ENCODE data around the gene OR5B12. TPM values are rescaled to one million over a fixed set of nuclear protein-coding genes. Genes with fewer than 3 reads are reported as not detected.
"Not testable (repeated sequence)": the region's sequence is repeated elsewhere in the genome, so short reads cannot be mapped to it uniquely, and the experiment has no call there.

OR5B12 gene
- total RNA-seq, 1 experiment from 2014 or later: 0.26 TPM

DNA sequence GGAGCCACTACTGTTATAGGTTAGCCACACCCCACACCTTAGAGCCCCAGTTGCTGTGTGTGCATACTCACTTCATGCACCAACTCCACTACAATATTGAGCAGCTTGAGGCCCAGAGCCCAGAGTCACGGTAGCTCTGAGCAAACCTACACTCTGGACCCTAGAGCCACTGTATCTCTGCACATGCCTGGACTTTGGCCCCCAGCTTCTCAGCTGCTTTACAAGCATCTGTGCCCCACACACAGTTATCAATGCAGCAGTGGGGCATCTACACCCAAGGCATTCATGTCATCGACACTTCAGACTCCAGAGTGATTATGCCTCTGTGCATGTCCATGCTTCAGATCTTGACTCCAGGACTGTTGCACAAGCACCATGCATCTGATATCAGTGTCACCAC is 2.3 kb upstream of the OR5B12 start:
- H3K27ac ChIP-seq (ENCODE audit: low read length): no peak overlapping the region
- H3K36me3 ChIP-seq (ENCODE audit: insufficient read depth, low read length): no peaks in the 10 kb centered on the region
- no peaks in the 10 kb centered on the region for H3K4me1 ChIP-seq (ENCODE audit: low read length)
- H2AFZ ChIP-seq (ENCODE audit: low read length): no peak overlapping the region
- H3K9me3 ChIP-seq (ENCODE audit: low read length): no peaks in the 10 kb centered on the region
- H3K4me3 ChIP-seq (ENCODE audit: low read length): no peak overlapping the region
- H3K27me3 ChIP-seq (ENCODE audit: low read length): no peaks in the 10 kb centered on the region
- no peak overlapping the region for H3K4me2 ChIP-seq (ENCODE audit: low read depth, low read length, poor library complexity, severe bottlenecking)
- no peaks in the 10 kb centered on the region for H4K20me1 ChIP-seq (ENCODE audit: insufficient read depth, low read depth, low read length)
- H3K9me2 ChIP-seq (replicated peaks; ENCODE audit: insufficient read depth, low read length): no peaks in the 10 kb centered on the region
- H3K79me2 ChIP-seq (ENCODE audit: low read length): no peaks in the 10 kb centered on the region
- no peak overlapping the region for H3K9ac ChIP-seq (ENCODE audit: low read length)
- DNase-seq: no peak

DNA sequence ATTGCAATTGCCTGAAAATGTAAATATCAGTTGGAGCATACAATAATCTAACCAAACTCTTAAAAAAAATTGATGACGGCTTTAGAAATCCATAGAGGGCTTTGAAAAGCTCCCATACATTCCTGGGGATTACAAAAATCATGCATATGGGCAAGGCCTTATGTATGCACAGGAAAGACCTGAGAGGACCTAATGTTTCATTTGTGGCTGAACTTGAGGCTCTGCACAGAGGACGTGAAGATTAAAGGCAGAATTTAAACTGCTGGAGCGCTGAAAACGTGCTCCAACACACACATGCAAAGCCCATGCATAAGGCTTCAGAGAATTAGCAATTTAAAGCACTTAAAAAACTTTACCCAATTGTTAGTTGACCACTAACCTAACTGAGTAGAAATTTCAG is 3.5 kb downstream of the OR5B12 start:
- Histone ChIP-seq H3K36me3 (ENCODE audit: insufficient read depth, low read length) (no peaks in the 10 kb centered on the region), H3K9ac (ENCODE audit: low read length) (no peak overlapping the region), H3K4me1 (ENCODE audit: low read length) (no peaks in the 10 kb centered on the region), H3K27ac (ENCODE audit: low read length) (no peak overlapping the region), H3K9me2 (replicated peaks; ENCODE audit: insufficient read depth, low read length) (no peaks in the 10 kb centered on the region), H4K20me1 (ENCODE audit: insufficient read depth, low read depth, low read length) (no peaks in the 10 kb centered on the region), H3K27me3 (ENCODE audit: low read length) (no peaks in the 10 kb centered on the region), H3K79me2 (ENCODE audit: low read length) (no peaks in the 10 kb centered on the region), H3K4me3 (ENCODE audit: low read length) (no peak overlapping the region), H2AFZ (ENCODE audit: low read length) (no peak overlapping the region), H3K9me3 (ENCODE audit: low read length) (no peaks in the 10 kb centered on the region), H3K4me2 (ENCODE audit: low read depth, low read length, poor library complexity, severe bottlenecking) (no peak overlapping the region)
- DNase-seq: no peak

GRCh38 chr11:58434217-58434616 is 7.8 kb downstream of the OR5B12 start:
- Histone ChIP-seq H3K4me3 (ENCODE audit: low read length) (no peak overlapping the region), H3K36me3 (ENCODE audit: insufficient read depth, low read length) (no peaks in the 10 kb centered on the region), H3K9me3 (ENCODE audit: low read length) (no peaks in the 10 kb centered on the region), H2AFZ (ENCODE audit: low read length) (no peak overlapping the region), H4K20me1 (ENCODE audit: insufficient read depth, low read depth, low read length) (no peaks in the 10 kb centered on the region), H3K27me3 (ENCODE audit: low read length) (no peaks in the 10 kb centered on the region), H3K4me2 (ENCODE audit: low read depth, low read length, poor library complexity, severe bottlenecking) (no peak overlapping the region), H3K9ac (ENCODE audit: low read length) (no peak overlapping the region), H3K9me2 (replicated peaks; ENCODE audit: insufficient read depth, low read length) (no peaks in the 10 kb centered on the region), H3K79me2 (ENCODE audit: low read length) (no peaks in the 10 kb centered on the region), H3K27ac (ENCODE audit: low read length) (no peak overlapping the region), H3K4me1 (ENCODE audit: low read length) (no peaks in the 10 kb centered on the region)
- no peak for DNase-seq

DNA sequence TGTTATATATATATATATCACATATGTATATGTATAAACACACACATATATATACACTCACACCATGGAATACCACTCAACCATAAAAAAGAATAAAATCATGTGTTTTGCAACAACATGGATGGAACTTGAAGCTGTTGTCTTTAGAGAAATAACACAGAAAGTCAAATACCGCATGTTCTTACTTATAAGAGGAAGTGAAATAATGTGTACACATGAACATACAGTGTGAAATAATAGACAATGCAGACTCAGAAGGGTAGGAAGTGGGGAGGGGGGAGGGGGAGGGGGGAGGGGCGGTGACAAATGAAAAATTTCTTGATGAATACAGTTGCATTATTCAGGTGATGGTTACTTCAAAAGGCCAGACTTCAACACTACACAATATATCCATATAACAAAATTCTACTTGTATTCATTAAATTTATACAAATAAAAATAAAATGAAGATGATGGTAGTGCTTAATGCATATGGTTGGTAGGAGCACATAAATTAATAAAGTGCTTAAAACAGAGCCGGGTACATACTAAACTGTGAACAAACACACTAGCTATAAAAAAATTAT is 8.3 kb downstream of the OR5B12 start:
- Histone ChIP-seq H3K9me3 (ENCODE audit: low read length) (no peaks in the 10 kb centered on the region), H3K9ac (ENCODE audit: low read length) (no peak overlapping the region), H3K4me3 (ENCODE audit: low read length) (no peak overlapping the region), H3K79me2 (ENCODE audit: low read length) (no peaks in the 10 kb centered on the region), H2AFZ (ENCODE audit: low read length) (no peak overlapping the region), H3K9me2 (replicated peaks; ENCODE audit: insufficient read depth, low read length) (no peaks in the 10 kb centered on the region), H3K36me3 (ENCODE audit: insufficient read depth, low read length) (no peaks in the 10 kb centered on the region), H4K20me1 (ENCODE audit: insufficient read depth, low read depth, low read length) (no peaks in the 10 kb centered on the region), H3K4me2 (ENCODE audit: low read depth, low read length, poor library complexity, severe bottlenecking) (no peak overlapping the region), H3K27me3 (ENCODE audit: low read length) (no peaks in the 10 kb centered on the region), H3K27ac (ENCODE audit: low read length) (no peak overlapping the region), H3K4me1 (ENCODE audit: low read length) (no peaks in the 10 kb centered on the region)
- DNase-seq: no peak

DNA sequence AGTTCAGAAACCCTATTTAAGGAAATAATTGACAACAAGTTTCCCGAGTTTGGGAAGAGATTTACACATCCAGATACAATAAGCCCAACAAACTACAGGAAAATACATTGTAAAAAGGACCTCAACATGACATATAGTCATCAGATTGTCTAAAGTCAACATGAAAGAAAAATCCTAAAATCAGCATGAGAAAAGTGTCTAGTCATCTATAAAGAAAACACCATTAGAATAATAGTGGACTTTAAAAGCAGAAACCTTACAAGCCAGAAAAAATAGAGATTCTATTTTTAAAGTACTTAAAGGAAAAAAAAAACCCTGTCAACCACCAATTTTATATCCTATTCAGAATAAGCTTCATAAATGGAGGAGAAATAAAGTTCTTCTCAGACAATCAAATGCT is 12.8 kb downstream of the OR5B12 start:
- Histone ChIP-seq H3K9ac (ENCODE audit: low read length) (no peak overlapping the region), H3K9me2 (replicated peaks; ENCODE audit: insufficient read depth, low read length) (no peaks in the 10 kb centered on the region), H4K20me1 (ENCODE audit: insufficient read depth, low read depth, low read length) (no peaks in the 10 kb centered on the region), H3K27me3 (ENCODE audit: low read length) (no peaks in the 10 kb centered on the region), H2AFZ (ENCODE audit: low read length) (no peak overlapping the region), H3K4me1 (ENCODE audit: low read length) (no peaks in the 10 kb centered on the region), H3K9me3 (ENCODE audit: low read length) (no peaks in the 10 kb centered on the region), H3K79me2 (ENCODE audit: low read length) (no peaks in the 10 kb centered on the region), H3K27ac (ENCODE audit: low read length) (no peak overlapping the region), H3K36me3 (ENCODE audit: insufficient read depth, low read length) (no peaks in the 10 kb centered on the region), H3K4me3 (ENCODE audit: low read length) (no peak overlapping the region), H3K4me2 (ENCODE audit: low read depth, low read length, poor library complexity, severe bottlenecking) (no peak overlapping the region)
- DNase-seq: no peak

GRCh38 chr11:58428021-58428420 is 14.0 kb downstream of the OR5B12 start, which contains the start of gene OR5B2:
OR5B2 (minus strand) TSS chr11:58428121; CDS start chr11:58423261, 4,860 bp downstream.
- Histone ChIP-seq H4K20me1 (ENCODE audit: insufficient read depth, low read depth, low read length) (no peaks in the 10 kb centered on the region), H3K4me1 (ENCODE audit: low read length) (no peaks in the 10 kb centered on the region), H3K9me3 (ENCODE audit: low read length) (no peaks in the 10 kb centered on the region), H3K9ac (ENCODE audit: low read length) (no peak within 1 kb of the TSS), H3K36me3 (ENCODE audit: insufficient read depth, low read length) (no peaks in the 10 kb centered on the region), H3K9me2 (replicated peaks; ENCODE audit: insufficient read depth, low read length) (no peaks in the 10 kb centered on the region), H3K27ac (ENCODE audit: low read length) (no peak within 1 kb of the TSS), H2AFZ (ENCODE audit: low read length) (no peak within 1 kb of the TSS), H3K27me3 (ENCODE audit: low read length) (no peaks in the 10 kb centered on the region), H3K79me2 (ENCODE audit: low read length) (no peaks in the 10 kb centered on the region), H3K4me3 (ENCODE audit: low read length) (no peak within 1 kb of the TSS), H3K4me2 (ENCODE audit: low read depth, low read length, poor library complexity, severe bottlenecking) (no peak within 1 kb of the TSS)
- no peak for DNase-seq

DNA sequence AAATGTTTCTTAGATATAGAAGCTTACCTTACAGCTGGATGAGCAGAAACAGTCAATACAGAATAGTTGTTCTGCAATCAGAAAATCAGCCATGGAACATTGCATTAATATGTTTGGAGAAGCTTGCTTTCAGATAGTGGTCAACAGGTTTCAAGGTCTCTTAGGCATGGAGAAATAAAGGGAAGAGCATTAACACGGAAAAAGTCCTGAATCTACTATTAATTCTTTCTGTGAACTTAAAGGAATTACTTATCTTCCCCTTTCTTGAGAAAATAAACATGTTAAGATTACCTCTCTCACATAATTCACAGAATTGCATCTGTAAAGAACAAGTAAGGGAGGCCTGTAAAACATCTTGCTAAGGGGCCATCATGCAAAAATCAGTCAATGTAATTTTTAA is 35.3 kb downstream of the OR5B12 start, which contains the start of gene OR5B3:
Gene OR5B3, minus strand, starts transcription at position 101 of the 400 bp plus-strand sequence. CDS start 3,465 bp downstream, outside the sequence.
- Histone ChIP-seq H3K36me3 (ENCODE audit: insufficient read depth, low read length) (no peaks in the 10 kb centered on the region), H3K27me3 (ENCODE audit: low read length) (no peaks in the 10 kb centered on the region), H2AFZ (ENCODE audit: low read length) (no peak within 1 kb of the TSS), H3K27ac (ENCODE audit: low read length) (no peak within 1 kb of the TSS), H4K20me1 (ENCODE audit: insufficient read depth, low read depth, low read length) (no peaks in the 10 kb centered on the region), H3K4me1 (ENCODE audit: low read length) (no peaks in the 10 kb centered on the region), H3K9ac (ENCODE audit: low read length) (no peak within 1 kb of the TSS), H3K4me3 (ENCODE audit: low read length) (no peak within 1 kb of the TSS), H3K9me3 (ENCODE audit: low read length) (peaks cover 5% of the 10 kb centered on the region), H3K79me2 (ENCODE audit: low read length) (no peaks in the 10 kb centered on the region), H3K9me2 (replicated peaks; ENCODE audit: insufficient read depth, low read length) (no peaks in the 10 kb centered on the region), H3K4me2 (ENCODE audit: low read depth, low read length, poor library complexity, severe bottlenecking) (no peak within 1 kb of the TSS)
- no peak for DNase-seq

DNA sequence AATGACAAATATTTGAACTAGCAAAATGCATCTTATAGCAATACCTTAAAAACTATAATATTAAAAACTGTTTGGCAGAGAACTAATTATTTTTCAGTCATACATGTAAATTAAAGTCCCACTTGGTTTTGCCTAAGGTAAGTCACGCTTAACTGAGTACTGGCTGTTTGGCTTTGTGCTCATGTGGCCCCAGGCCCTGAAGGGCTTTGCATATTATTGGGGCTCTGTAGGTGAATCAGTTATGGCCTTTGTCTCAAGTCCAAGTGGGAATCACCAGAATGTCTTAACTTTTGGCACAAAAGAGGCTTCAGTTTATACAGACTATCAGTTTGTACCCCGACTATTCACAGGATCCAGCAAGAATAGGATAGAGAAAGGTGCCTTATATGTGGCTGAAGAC is 42.4 kb downstream of the OR5B12 start:
- not testable (repeated sequence) for H3K4me2 ChIP-seq (ENCODE audit: low read depth, low read length, poor library complexity, severe bottlenecking); H3K9ac ChIP-seq (ENCODE audit: low read length); H3K79me2 ChIP-seq (ENCODE audit: low read length); H4K20me1 ChIP-seq (ENCODE audit: insufficient read depth, low read depth, low read length); H3K9me3 ChIP-seq (ENCODE audit: low read length); H3K27me3 ChIP-seq (ENCODE audit: low read length); H3K9me2 ChIP-seq (replicated peaks; ENCODE audit: insufficient read depth, low read length); DNase-seq; H3K36me3 ChIP-seq (ENCODE audit: insufficient read depth, low read length); H3K27ac ChIP-seq (ENCODE audit: low read length); H3K4me3 ChIP-seq (ENCODE audit: low read length); H2AFZ ChIP-seq (ENCODE audit: low read length); H3K4me1 ChIP-seq (ENCODE audit: low read length)

- Histone ChIP-seq H3K27me3 (ENCODE audit: low read length) (no peaks in the 10 kb centered on the region), H2AFZ (ENCODE audit: low read length) (no peak overlapping the region), H3K9me2 (replicated peaks; ENCODE audit: insufficient read depth, low read length) (no peaks in the 10 kb centered on the region), H3K36me3 (ENCODE audit: insufficient read depth, low read length) (no peaks in the 10 kb centered on the region), H3K9ac (ENCODE audit: low read length) (no peak overlapping the region), H3K27ac (ENCODE audit: low read length) (no peak overlapping the region), H3K4me1 (ENCODE audit: low read length) (no peaks in the 10 kb centered on the region), H3K79me2 (ENCODE audit: low read length) (no peaks in the 10 kb centered on the region), H4K20me1 (ENCODE audit: insufficient read depth, low read depth, low read length) (no peaks in the 10 kb centered on the region), H3K4me2 (ENCODE audit: low read depth, low read length, poor library complexity, severe bottlenecking) (no peak overlapping the region), H3K4me3 (ENCODE audit: low read length) (no peak overlapping the region), H3K9me3 (ENCODE audit: low read length) (no peaks in the 10 kb centered on the region)
- DNase-seq: no peak
Measured at GRCh38 chr11:58395581-58395980, 46.5 kb downstream of the OR5B12 start.

Measured in Karpas-422 (cell line).